Kidney (tissue), 14 donors: ENCODE results near the gene TPI1. TPM values are rescaled to one million over a fixed set of nuclear protein-coding genes. Genes with fewer than 3 reads are reported as not detected.

Experiments
- DNase-seq, 5 donors: peaks; one replicate each; pipeline ENCODE4 v3.0.0-alpha.2; 2013 to 2020
- FAIRE-seq: peaks from 2 replicates; lab custom pipeline; 2012; peaks lifted over from hg19 to GRCh38; lab: Jason Lieb, UNC
- H3K27ac ChIP-seq, 2 donors: one replicate each; pipeline ENCODE4 v1.7.0; 2013; ENCODE audit warnings: low read depth in 2 of 2, low read length in 2 of 2, inconsistent platforms in 1 of 2
- H3K27me3 ChIP-seq: one replicate; pipeline ENCODE4 v1.7.1; 2013; ENCODE audit warnings: low read length, inconsistent platforms; ENCODE audit not compliant: control insufficient read depth, insufficient read depth
- H3K36me3 ChIP-seq, 3 donors: one replicate each; pipeline versions ENCODE4 v1.7.0 to v1.7.1; 2013; ENCODE audit warnings: low read length in 3 of 3, control low read depth in 1 of 3, inconsistent platforms in 1 of 3; ENCODE audit not compliant: insufficient read depth in 3 of 3, control insufficient read depth in 2 of 3
- H3K4me1 ChIP-seq, 3 donors: one replicate each; pipeline versions ENCODE4 v1.7.0 to v1.7.1; 2013; ENCODE audit warnings: low read length in 3 of 3, inconsistent platforms in 1 of 3, low read depth in 1 of 3; ENCODE audit not compliant: control insufficient read depth in 2 of 3, insufficient read depth in 2 of 3
- H3K4me3 ChIP-seq, 3 donors: one replicate each; pipeline versions ENCODE4 v1.7.0 to v1.8.1; 2013; ENCODE audit warnings: low read length in 3 of 3, control low read depth in 1 of 3, inconsistent platforms in 1 of 3
- H3K9ac ChIP-seq, 3 donors: one replicate each; pipeline versions ENCODE4 v1.7.0 to v1.7.1; 2013; ENCODE audit warnings: low read length in 3 of 3, control low read depth in 1 of 3, inconsistent platforms in 1 of 3
- H3K9me3 ChIP-seq, 3 donors: one replicate each; pipeline versions ENCODE4 v1.7.0 to v1.7.1; 2013; ENCODE audit warnings: low read length in 3 of 3, control low read depth in 1 of 3, inconsistent platforms in 1 of 3; ENCODE audit not compliant: control insufficient read depth in 2 of 3, insufficient read depth in 1 of 3
- CTCF ChIP-seq: IDR thresholded peaks from 3 replicates; pipeline ENCODE4 v1.5.1; 2012; ENCODE audit warnings: mild to moderate bottlenecking, moderate library complexity, borderline replicate concordance; ENCODE audit not compliant: insufficient read depth; ENCODE audit errors: extremely low read depth
- intact Hi-C: fragments of 100-400 bp; cut with DNase I; formaldehyde crosslinking; loops from one replicate; pipeline ENCODE4 v1.11.1; 2022
- polyA plus RNA-seq: library from polyadenylated mRNA; stranded (reverse); fragments of 350-450 nt; fragmentation: Illumina TruSeq; extraction: RNeasy Lipid Tissue Mini Kit (QIAGEN cat#74804); gene quantifications from one replicate; pipeline ENCODE4 v1.2.3, GENCODE V29; 2014; ENCODE audit warnings: low read depth, low replicate concordance; ENCODE audit not compliant: insufficient read depth
- total RNA-seq: library from RNA; stranded (reverse); fragmentation: NEBNext Ultra II Directional; extraction: Animal tissue kit (Norgen Biotek cat#: 25700); gene quantifications from one replicate; pipeline ENCODE4 v1.2.1, GENCODE V29; 2021
- donor health status: control.
- donor health status: control.
- donor health status: control.
- donor health status: control.
- donor health status: control.
- donor health status: DM: yes; HTN: yes; CAD: no.
- donor health status: Normal renal cell carcinoma (clear cell type).

The TPI1 gene
- total and polyA plus RNA-seq, 2 donors from 2014 or later = 437 to 1,220 TPM

- Histone ChIP-seq H3K27me3 (no peaks in the 10 kb centered on the region), H3K9me3 (no peaks in the 10 kb centered on the region), H3K4me1 (no peaks in the 10 kb centered on the region), H3K9ac (no peak overlapping the region), H3K4me3 (no peak overlapping the region), H3K36me3 (peaks cover 0 to 4% (median 2%) of the 10 kb centered on the region in 3 donors), H3K27ac (no peak overlapping the region)
- TF ChIP-seq CTCF = no peak
- intact Hi-C loops = no loop called here
- FAIRE-seq (no peak), DNase-seq (no peak)
These were observed 24.0 kb upstream of the TPI1 start for GRCh38 chr12:6843118-6843902.

- H3K27me3 ChIP-seq = no peaks in the 10 kb centered on the region
- no peak for FAIRE-seq
- no peak overlapping the region for H3K27ac ChIP-seq
- H3K9me3 ChIP-seq = no peaks in the 10 kb centered on the region
- no peak for TF ChIP-seq CTCF
- DNase-seq = peak in 1 of 5 donors; percentile 74
- no peak overlapping the region for H3K9ac ChIP-seq
- H3K4me1 ChIP-seq = no peaks in the 10 kb centered on the region
- H3K36me3 ChIP-seq = peaks cover 0 to 4% (median 2%) of the 10 kb centered on the region in 3 donors
- H3K4me3 ChIP-seq = no peak overlapping the region
- intact Hi-C loops = no loop called here
These were observed 21.9 kb upstream of the TPI1 start for GRCh38 chr12:6845395-6845794.

GRCh38 chr12:6846316-6846869 is 20.9 kb upstream of the TPI1 start:
- no peaks in the 10 kb centered on the region for H3K27me3 ChIP-seq
- no peak overlapping the region for H3K4me3 ChIP-seq
- peaks cover 0 to 4% (median 2%) of the 10 kb centered on the region in 3 donors for H3K36me3 ChIP-seq
- FAIRE-seq = no peak
- no peak for TF ChIP-seq CTCF
- no peak overlapping the region for H3K9ac ChIP-seq
- H3K9me3 ChIP-seq = no peaks in the 10 kb centered on the region
- intact Hi-C loops = no loop called here
- no peak for DNase-seq
- peaks cover 0 to 5% (median 0%) of the 10 kb centered on the region in 3 donors for H3K4me1 ChIP-seq
- no peak overlapping the region for H3K27ac ChIP-seq
